ENCODE results near the gene TTC34. TPM values are rescaled to one million over a fixed set of nuclear protein-coding genes. Genes with fewer than 3 reads are reported as not detected.

The TTC34 gene
- total and polyA plus RNA-seq, 3 experiments from 2014 or later = 0.17 to 1.1 (median 1.1) TPM

- Mint-ChIP-seq H3K9me3 (peaks cover 0 to 4% (median 3%) of the 10 kb centered on the region in 5 donors), H3K27me3 (peaks cover 0 to 1% of the 10 kb centered on the region in 2 donors), H3K36me3 (peaks cover 0 to 1% (median 0%) of the 10 kb centered on the region in 3 donors), H3K4me1 (peaks cover 0 to 4% (median 0%) of the 10 kb centered on the region in 3 donors), H3K4me3 (no peak overlapping the region), H3K27ac (no peak overlapping the region)
- no peaks in the 10 kb centered on the region for H3K9me3 ChIP-seq (ENCODE audit: low read length)
- no peaks in the 10 kb centered on the region for H3K36me3 ChIP-seq (ENCODE audit: insufficient read depth, low read length)
- no peak for DNase-seq
- H3K4me3 ChIP-seq (ENCODE audit: low read length) = no peak overlapping the region
- POLR2A ChIA-PET = no interaction called here
- CTCF ChIA-PET = no interaction called here
- H3K27me3 ChIP-seq (ENCODE audit: insufficient read depth, low read length, poor library complexity, severe bottlenecking) = no peaks in the 10 kb centered on the region
- H3K27ac ChIP-seq (ENCODE audit: low read depth, low read length) = no peak overlapping the region
- H3K4me1 ChIP-seq (ENCODE audit: insufficient read depth, low read length) = no peaks in the 10 kb centered on the region
These were observed 206.2 kb downstream of the TTC34 start for GRCh38 chr1:2595261-2595811.

GRCh38 chr1:2594641-2595131 is 206.8 kb downstream of the TTC34 start:
- CTCF ChIA-PET = no interaction called here
- Histone ChIP-seq H3K9me3 (ENCODE audit: low read length) (no peaks in the 10 kb centered on the region), H3K4me1 (ENCODE audit: insufficient read depth, low read length) (no peaks in the 10 kb centered on the region), H3K27ac (ENCODE audit: low read depth, low read length) (no peak overlapping the region), H3K4me3 (ENCODE audit: low read length) (no peak overlapping the region), H3K36me3 (ENCODE audit: insufficient read depth, low read length) (no peaks in the 10 kb centered on the region), H3K27me3 (ENCODE audit: insufficient read depth, low read length, poor library complexity, severe bottlenecking) (no peaks in the 10 kb centered on the region)
- no peak overlapping the region for H3K4me3 Mint-ChIP-seq
- H3K27ac Mint-ChIP-seq = no peak overlapping the region
- peak in 1 of 5 donors; percentile 47 for DNase-seq
- POLR2A ChIA-PET = no interaction called here
- H3K4me1 Mint-ChIP-seq = peaks cover 0 to 4% (median 0%) of the 10 kb centered on the region in 3 donors
- peaks cover 0 to 4% (median 3%) of the 10 kb centered on the region in 5 donors for H3K9me3 Mint-ChIP-seq
- H3K27me3 Mint-ChIP-seq = peaks cover 0 to 1% of the 10 kb centered on the region in 2 donors
- peaks cover 0 to 6% (median 0%) of the 10 kb centered on the region in 3 donors for H3K36me3 Mint-ChIP-seq

GRCh38 chr1:2594001-2594640 is 207.4 kb downstream of the TTC34 start:
- Histone ChIP-seq H3K27ac (ENCODE audit: low read depth, low read length) (no peak overlapping the region), H3K4me3 (ENCODE audit: low read length) (no peak overlapping the region), H3K9me3 (ENCODE audit: low read length) (no peaks in the 10 kb centered on the region), H3K4me1 (ENCODE audit: insufficient read depth, low read length) (no peaks in the 10 kb centered on the region), H3K36me3 (ENCODE audit: insufficient read depth, low read length) (no peaks in the 10 kb centered on the region), H3K27me3 (ENCODE audit: insufficient read depth, low read length, poor library complexity, severe bottlenecking) (no peaks in the 10 kb centered on the region)
- Mint-ChIP-seq H3K4me1 (peaks cover 0 to 4% (median 0%) of the 10 kb centered on the region in 3 donors), H3K9me3 (peaks cover 0 to 4% (median 3%) of the 10 kb centered on the region in 5 donors), H3K36me3 (peaks cover 0 to 11% (median 0%) of the 10 kb centered on the region in 3 donors), H3K27ac (no peak overlapping the region), H3K27me3 (peaks cover 0 to 1% of the 10 kb centered on the region in 2 donors), H3K4me3 (no peak overlapping the region)
- POLR2A ChIA-PET = no interaction called here
- peak in 1 of 5 donors; percentile 44 for DNase-seq
- CTCF ChIA-PET = no interaction called here

- Mint-ChIP-seq H3K4me3 (no peak overlapping the region), H3K4me1 (peaks cover 0 to 9% (median 0%) of the 10 kb centered on the region in 3 donors), H3K9me3 (peaks cover 0 to under 1% (median 0%) of the 10 kb centered on the region in 5 donors), H3K27ac (no peak overlapping the region), H3K27me3 (peaks cover 0 to 1% of the 10 kb centered on the region in 2 donors), H3K36me3 (peaks cover 0 to 15% (median 0%) of the 10 kb centered on the region in 3 donors)
- DNase-seq = peak in 1 of 5 donors; percentile 41
- ChIA-PET CTCF (no interaction called here), POLR2A (no interaction called here)
- Histone ChIP-seq H3K36me3 (ENCODE audit: insufficient read depth, low read length) (no peaks in the 10 kb centered on the region), H3K4me3 (ENCODE audit: low read length) (no peak overlapping the region), H3K9me3 (ENCODE audit: low read length) (no peaks in the 10 kb centered on the region), H3K4me1 (ENCODE audit: insufficient read depth, low read length) (no peaks in the 10 kb centered on the region), H3K27ac (ENCODE audit: low read depth, low read length) (no peak overlapping the region), H3K27me3 (ENCODE audit: insufficient read depth, low read length, poor library complexity, severe bottlenecking) (no peaks in the 10 kb centered on the region)
These were observed 208.1 kb downstream of the TTC34 start for GRCh38 chr1:2593251-2593878.

GRCh38 chr1:2592672-2593071 is 208.8 kb downstream of the TTC34 start:
- Histone ChIP-seq H3K9me3 (ENCODE audit: low read length) (no peaks in the 10 kb centered on the region), H3K27ac (ENCODE audit: low read depth, low read length) (no peak overlapping the region), H3K27me3 (ENCODE audit: insufficient read depth, low read length, poor library complexity, severe bottlenecking) (no peaks in the 10 kb centered on the region), H3K36me3 (ENCODE audit: insufficient read depth, low read length) (no peaks in the 10 kb centered on the region), H3K4me1 (ENCODE audit: insufficient read depth, low read length) (peaks cover 3% of the 10 kb centered on the region), H3K4me3 (ENCODE audit: low read length) (no peak overlapping the region)
- peaks cover 0 to 14% (median 0%) of the 10 kb centered on the region in 3 donors for H3K4me1 Mint-ChIP-seq
- H3K27ac Mint-ChIP-seq = no peak overlapping the region
- H3K4me3 Mint-ChIP-seq = peak overlapping the region in 1 of 7 donors; percentile 39
- CTCF ChIA-PET = no interaction called here
- H3K9me3 Mint-ChIP-seq = no peaks in the 10 kb centered on the region
- POLR2A ChIA-PET = no interaction called here
- peaks cover 0 to 1% of the 10 kb centered on the region in 2 donors for H3K27me3 Mint-ChIP-seq
- peak in 2 of 5 donors; percentile 16 to 38 for DNase-seq
- peaks cover 0 to 15% (median 0%) of the 10 kb centered on the region in 3 donors for H3K36me3 Mint-ChIP-seq

GRCh38 chr1:2591581-2592261 is 209.8 kb downstream of the TTC34 start:
- H3K4me1 ChIP-seq (ENCODE audit: insufficient read depth, low read length) = peaks cover 9% of the 10 kb centered on the region
- H3K27ac ChIP-seq (ENCODE audit: low read depth, low read length) = no peak overlapping the region
- CTCF ChIA-PET = no interaction called here
- Mint-ChIP-seq H3K27ac (no peak overlapping the region), H3K36me3 (peaks cover 0 to 15% (median 0%) of the 10 kb centered on the region in 3 donors), H3K4me1 (peaks cover 0 to 20% (median 0%) of the 10 kb centered on the region in 3 donors), H3K4me3 (peak overlapping the region in 1 of 7 donors; percentile 48), H3K9me3 (no peaks in the 10 kb centered on the region), H3K27me3 (no peaks in the 10 kb centered on the region)
- no peak overlapping the region for H3K4me3 ChIP-seq (ENCODE audit: low read length)
- POLR2A ChIA-PET = no interaction called here
- no peaks in the 10 kb centered on the region for H3K36me3 ChIP-seq (ENCODE audit: insufficient read depth, low read length)
- H3K9me3 ChIP-seq (ENCODE audit: low read length) = no peaks in the 10 kb centered on the region
- DNase-seq = peak in 1 of 5 donors; percentile 46
- no peaks in the 10 kb centered on the region for H3K27me3 ChIP-seq (ENCODE audit: insufficient read depth, low read length, poor library complexity, severe bottlenecking)

- Mint-ChIP-seq H3K9me3 (no peaks in the 10 kb centered on the region), H3K4me3 (peak overlapping the region in 2 of 7 donors; percentile 20 to 33), H3K4me1 (peaks cover 0 to 20% (median 0%) of the 10 kb centered on the region in 3 donors), H3K36me3 (peaks cover 0 to 18% (median 0%) of the 10 kb centered on the region in 3 donors), H3K27me3 (no peaks in the 10 kb centered on the region), H3K27ac (peak overlapping the region in 1 of 8 donors; percentile 68)
- Histone ChIP-seq H3K4me3 (ENCODE audit: low read length) (no peak overlapping the region), H3K27ac (ENCODE audit: low read depth, low read length) (no peak overlapping the region), H3K36me3 (ENCODE audit: insufficient read depth, low read length) (no peaks in the 10 kb centered on the region), H3K9me3 (ENCODE audit: low read length) (no peaks in the 10 kb centered on the region), H3K4me1 (ENCODE audit: insufficient read depth, low read length) (peaks cover 9% of the 10 kb centered on the region), H3K27me3 (ENCODE audit: insufficient read depth, low read length, poor library complexity, severe bottlenecking) (no peaks in the 10 kb centered on the region)
- CTCF ChIA-PET = no interaction called here
- no peak for DNase-seq
- POLR2A ChIA-PET = no interaction called here
These were observed 210.3 kb downstream of the TTC34 start for GRCh38 chr1:2591233-2591580.
